ENCODE data around the gene TRIML1.
"Not testable (repeated sequence)": the region's sequence is repeated elsewhere in the genome, so short reads cannot be mapped to it uniquely, and the experiment has no call there.

The TRIML1 gene

DNA sequence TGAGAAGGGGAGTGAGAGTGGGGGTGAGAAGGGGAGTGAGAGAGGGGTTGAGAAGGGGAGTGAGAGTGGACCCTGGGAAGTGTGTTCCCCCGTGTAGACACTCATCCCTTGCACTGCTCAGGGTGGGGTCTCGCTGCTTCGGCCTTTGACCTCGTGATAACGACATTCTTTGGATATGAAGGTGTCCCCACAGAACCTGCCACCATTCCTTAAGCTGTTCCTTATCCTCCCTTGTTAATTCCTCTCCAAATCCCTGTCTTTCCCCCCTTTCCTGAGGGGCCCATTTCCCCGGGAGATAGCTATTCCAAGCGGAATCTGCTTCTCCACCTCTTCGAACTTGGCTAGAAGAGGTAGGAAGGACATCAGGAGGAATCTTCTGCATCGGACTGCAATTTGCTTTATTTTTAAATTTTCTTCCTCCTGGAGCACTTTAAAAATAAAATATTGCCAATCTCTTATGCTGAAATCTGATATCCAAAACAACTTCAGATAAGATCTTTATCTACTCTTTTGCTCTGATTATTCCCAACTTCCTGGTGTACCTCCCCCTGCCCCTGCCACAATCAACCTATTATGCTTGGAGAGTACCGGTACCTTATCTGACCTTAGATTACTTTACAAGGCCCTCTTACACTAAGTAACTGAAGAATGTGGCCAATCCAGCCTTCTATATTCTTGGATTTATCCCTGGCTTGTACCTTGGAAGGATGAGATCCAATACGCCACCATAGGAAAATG, 15.6 kb downstream of the TRIML1 start:
- FAIRE-seq: no peak

GRCh38 chr4:188158336-188158735, 19.1 kb downstream of the TRIML1 start:
- no peak for FAIRE-seq

DNA sequence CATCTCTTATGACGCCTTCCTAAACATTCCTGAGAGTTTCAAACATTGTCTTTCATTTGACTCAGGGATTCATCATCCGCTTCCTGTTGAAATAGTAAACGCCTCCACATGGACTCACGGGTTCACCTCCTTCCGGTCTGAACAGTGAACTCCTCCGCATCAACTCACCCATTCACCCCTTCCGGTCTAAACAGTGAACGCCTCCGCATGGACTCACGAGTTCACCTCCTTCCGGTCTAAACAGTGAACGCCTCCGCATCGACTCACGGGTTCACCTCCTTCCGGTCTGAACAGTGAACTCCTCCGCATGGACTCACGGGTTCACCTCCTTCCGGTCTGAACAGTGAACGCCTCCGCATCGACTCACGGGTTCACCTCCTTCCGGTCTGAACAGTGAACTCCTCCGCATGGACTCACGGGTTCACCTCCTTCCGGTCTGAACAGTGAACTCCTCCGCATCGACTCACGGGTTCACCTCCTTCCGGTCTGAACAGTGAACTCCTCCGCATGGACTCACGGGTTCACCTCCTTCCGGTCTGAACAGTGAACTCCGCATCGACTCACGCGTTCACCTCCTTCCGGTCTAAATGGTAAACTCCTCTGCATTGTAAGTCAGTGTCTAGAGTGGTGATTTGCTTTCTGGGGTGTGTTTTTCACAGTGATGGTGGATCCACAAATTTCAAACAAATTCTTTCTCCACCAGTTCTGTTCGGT, 20.4 kb downstream of the TRIML1 start:
- not testable (repeated sequence) for FAIRE-seq

- no peak for FAIRE-seq
Measured at GRCh38 chr4:188160406-188160805, 21.2 kb downstream of the TRIML1 start.

- FAIRE-seq: no peak
Measured at GRCh38 chr4:188161167-188161566, 21.9 kb downstream of the TRIML1 start.

- no peak for FAIRE-seq
Measured at GRCh38 chr4:188162698-188163097, 23.5 kb downstream of the TRIML1 start.

- no peak for FAIRE-seq
Measured at GRCh38 chr4:188168726-188169373, 29.6 kb downstream of the TRIML1 start.

- no peak for FAIRE-seq
Measured at GRCh38 chr4:188171551-188171950, 32.3 kb downstream of the TRIML1 start.

DNA sequence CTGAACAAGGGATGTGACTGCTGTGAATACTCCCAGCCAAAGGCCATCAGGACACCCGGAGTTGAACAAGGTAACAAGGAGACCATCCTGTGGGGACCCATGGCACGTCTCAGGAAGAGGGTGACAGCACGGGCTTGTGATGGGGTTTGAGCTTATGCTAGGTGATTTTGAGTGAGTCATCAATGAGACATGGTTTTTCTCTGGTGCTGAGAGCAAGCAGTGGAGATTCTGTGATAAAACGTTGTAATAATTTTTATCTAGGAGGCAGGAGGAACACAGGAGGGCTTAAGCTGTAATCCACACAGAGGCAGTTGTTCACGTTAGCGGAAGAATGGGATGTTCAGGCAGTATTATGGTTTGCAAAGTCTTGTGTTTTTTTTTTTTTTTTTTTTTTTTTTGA, 36.0 kb downstream of the TRIML1 start:
- FAIRE-seq: no peak

GRCh38 chr4:188177997-188178675, 38.9 kb downstream of the TRIML1 start:
- FAIRE-seq: no peak

GRCh38 chr4:188178806-188179205, 39.6 kb downstream of the TRIML1 start:
- FAIRE-seq: no peak

DNA sequence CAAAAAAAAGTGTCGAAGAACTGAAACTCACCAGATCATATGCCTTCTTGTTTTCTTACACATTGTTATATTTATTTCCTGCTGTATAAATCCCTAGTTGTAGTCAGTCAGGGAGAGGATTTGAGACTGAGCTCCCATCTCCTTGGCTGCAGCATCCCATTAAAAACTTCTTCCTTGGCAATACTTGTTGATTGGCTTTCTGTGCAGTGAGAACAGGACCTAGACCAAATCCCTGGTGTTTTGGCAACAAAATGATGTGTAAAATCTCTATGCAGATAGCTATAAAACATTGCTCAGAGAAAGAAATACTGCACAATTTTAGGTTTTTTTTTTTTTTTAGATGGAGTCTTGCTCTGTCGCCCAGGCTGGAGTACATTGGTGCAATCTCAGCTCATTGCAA, 47.9 kb downstream of the TRIML1 start:
- no peak for FAIRE-seq

DNA sequence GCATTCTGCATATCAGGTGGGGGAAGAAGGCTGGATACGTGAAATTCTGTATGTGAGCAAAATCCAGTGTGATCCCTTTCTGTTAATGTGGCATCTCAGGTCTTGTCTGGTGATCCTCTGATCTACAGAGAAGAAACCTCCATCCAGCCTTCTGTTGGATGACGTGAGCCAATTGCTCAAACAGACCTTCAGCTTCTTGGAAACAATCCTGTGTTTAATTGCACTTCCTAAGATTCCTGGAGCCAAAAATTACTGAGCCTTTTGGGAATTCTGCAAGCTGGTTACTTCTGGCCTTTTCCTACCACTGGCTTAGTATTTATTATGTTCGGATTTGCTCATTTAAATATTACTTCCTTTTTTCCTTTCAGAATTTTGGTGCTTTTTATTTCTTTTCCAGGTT, 51.2 kb downstream of the TRIML1 start:
- no peak for FAIRE-seq

DNA sequence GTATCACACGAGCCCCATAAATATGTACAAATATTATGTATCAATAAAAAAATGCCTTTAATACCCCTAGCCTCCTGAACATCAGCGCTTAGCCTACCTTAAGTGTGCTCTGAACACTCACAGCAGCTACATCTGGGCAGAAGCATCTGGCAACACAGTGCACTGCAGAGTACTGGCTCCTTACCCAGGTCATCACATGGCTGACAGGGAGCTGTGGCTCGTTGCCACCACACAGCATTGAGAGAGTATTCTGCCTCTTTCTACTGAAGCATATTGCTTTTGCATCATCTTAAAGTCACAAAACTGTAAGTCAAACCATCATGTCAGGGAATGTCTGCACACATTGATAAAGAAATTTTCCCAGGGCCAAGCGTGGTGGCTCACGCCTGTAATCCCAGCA, 55.2 kb downstream of the TRIML1 start:
- no peak for FAIRE-seq

- no peak for FAIRE-seq
Measured at GRCh38 chr4:188195389-188195985, 56.2 kb downstream of the TRIML1 start.

DNA sequence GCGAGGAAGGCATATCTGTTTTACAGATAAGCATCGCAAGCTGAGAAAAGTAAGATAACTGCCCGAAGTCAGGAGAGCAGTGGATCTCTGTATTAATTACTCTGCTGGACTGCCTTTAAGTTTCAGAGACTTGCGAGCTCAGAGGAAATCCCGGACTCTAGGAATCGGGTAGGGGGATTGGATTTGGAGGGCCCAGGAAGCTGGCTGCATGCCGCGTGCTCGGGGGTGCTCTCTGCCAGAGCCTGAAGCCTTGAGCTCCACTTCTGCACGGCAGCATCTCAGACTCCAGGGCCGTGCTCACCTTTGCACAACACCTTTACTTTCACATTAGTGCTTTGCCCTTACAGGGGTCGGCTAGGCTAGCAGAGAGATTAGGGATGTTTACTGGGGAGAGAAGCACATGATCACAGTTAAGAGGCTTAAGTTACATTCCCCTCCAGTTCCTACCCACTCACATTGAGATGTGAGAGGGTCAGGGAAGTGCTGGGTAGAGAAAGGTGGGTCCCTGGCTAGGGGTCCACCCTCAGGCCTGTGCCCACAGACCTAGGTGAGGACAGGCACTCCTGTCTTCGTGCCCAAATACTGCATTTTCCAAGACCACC, 57.0 kb downstream of the TRIML1 start:
- FAIRE-seq: no peak

Data from TTC549 (cell line).